Epithelial cell of esophagus (primary cell): Measurements from ENCODE around the gene AKR1E2.

Experiments used
- DNase-seq: peaks from one replicate; pipeline ENCODE4 v3.0.0; 2010; ENCODE audit warnings: low read depth
- H3K4me3 ChIP-seq: 2 replicates; pipeline ENCODE4 v1.5.1; 2011; ENCODE audit warnings: mild to moderate bottlenecking, low read length, control low read depth
- TF ChIP-seq, protein P1 (sequence below): IDR thresholded peaks from 2 replicates; pipeline ENCODE4 v1.5.1; 2011; ENCODE audit warnings: low read depth, mild to moderate bottlenecking, low read length, control low read depth, inconsistent platforms; ENCODE audit not compliant: insufficient read depth; ENCODE audit errors: missing control alignments

Gene AKR1E2

DNA sequence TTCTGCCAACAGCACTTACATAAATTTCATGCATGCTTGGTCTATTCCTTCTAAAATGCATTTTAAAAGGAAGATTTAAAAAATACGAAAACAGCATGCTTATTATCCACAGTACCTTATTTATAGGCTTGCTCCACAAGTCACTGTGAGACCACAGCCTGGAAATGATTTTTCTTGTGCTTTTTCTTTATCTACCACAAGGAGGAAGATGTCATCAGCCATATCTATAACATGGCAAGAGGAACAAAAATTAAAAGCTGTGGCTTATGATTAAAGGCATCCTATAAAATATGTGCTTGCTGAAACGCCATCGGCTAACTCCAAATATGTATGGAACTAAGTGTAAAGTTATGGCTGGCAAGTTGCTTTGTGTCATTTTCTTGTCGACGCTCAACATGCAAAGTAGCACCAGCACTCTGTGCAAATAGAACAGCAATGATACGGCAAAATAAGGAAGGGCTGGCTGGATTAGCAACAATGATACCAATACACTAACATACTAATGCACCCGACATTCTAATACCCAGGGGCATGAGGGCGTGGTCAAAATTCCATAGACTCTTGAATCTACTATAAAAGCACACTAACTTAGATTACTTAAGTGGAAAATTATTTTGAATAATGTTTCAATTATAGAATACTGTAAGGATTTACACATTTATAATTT lies 41.2 kb upstream of the AKR1E2 start:
- DNase-seq, result no peak
- TF ChIP-seq, protein P1, sequence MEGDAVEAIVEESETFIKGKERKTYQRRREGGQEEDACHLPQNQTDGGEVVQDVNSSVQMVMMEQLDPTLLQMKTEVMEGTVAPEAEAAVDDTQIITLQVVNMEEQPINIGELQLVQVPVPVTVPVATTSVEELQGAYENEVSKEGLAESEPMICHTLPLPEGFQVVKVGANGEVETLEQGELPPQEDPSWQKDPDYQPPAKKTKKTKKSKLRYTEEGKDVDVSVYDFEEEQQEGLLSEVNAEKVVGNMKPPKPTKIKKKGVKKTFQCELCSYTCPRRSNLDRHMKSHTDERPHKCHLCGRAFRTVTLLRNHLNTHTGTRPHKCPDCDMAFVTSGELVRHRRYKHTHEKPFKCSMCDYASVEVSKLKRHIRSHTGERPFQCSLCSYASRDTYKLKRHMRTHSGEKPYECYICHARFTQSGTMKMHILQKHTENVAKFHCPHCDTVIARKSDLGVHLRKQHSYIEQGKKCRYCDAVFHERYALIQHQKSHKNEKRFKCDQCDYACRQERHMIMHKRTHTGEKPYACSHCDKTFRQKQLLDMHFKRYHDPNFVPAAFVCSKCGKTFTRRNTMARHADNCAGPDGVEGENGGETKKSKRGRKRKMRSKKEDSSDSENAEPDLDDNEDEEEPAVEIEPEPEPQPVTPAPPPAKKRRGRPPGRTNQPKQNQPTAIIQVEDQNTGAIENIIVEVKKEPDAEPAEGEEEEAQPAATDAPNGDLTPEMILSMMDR, result no peak
- no peak overlapping the region for H3K4me3 ChIP-seq

DNA sequence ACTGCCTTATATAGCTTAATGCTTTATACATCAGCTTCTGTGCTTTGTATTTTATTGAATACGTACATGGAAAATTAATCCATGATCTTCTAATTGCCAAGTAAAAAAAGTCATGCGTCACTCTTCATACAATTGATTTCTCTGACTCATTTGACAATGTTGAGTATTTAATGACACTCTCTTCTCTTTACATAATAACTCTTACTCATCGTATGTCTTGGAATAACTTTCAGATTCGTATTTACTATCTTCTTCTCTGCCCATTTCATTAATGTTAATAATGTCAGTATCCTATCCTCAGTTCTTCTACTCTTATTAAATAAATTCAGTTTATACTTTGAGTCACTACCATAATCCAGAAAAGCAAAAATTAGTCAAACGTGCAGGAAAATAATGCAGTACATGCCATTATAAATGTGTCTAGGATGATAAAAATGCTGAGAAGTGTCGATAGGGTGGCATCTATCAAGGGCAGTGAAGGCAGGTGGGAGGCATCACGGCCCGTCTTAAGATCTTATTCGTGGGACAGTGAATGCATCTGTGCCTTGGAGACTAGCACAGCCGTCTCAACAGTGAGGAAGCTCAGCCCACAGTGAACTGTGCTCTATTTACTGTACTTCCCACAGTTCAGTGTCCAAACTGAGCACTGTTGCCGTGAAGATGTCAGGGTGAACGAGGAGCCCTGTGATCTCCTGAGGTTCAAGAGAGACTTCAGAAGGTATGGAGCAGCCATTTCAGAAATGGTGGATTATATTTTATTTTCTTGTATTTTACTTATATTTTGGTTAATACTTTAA lies 39.8 kb upstream of the AKR1E2 start:
- TF ChIP-seq, protein P1, result no peak
- H3K4me3 ChIP-seq, result no peak overlapping the region
- DNase-seq, result peak; percentile 53

DNA sequence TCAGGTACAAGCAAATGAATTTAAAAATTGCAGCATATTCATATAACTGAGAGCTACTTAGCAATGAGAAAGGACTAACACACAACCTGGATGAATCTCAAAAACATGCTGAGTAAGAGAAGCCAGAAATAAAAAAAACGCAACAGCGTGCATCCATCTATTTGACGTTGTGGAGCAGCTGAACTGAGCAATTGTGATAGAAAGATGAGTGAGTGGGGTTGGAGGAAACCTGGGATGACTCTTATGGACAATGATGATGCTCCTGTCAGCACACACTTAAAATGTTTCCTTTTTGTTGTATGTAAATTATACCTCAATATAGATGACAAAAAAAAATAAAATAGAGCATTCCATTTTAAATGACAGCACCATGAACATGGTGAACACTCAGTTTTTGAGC lies 36.0 kb upstream of the AKR1E2 start:
- TF ChIP-seq, protein P1, result no peak
- no peak overlapping the region for H3K4me3 ChIP-seq
- DNase-seq, result no peak

DNA sequence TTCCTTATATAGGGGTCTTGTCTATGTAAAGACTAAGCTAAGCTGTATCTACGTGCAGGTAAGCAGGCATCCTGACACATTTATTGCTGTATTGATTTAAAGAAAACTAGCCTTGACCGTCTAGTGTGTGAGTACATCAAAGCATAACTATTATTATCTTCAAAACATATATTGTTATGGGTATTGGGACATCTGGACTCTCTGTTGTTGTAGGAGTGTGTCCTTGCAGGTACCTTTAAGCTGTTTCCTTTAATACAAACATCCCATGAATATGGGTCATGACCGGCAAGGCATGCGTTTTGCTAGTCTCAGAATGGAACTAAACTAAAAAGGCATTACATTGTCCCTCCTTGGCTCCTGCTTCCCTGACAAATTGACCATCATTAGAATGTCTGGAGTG lies 35.1 kb upstream of the AKR1E2 start:
- no peak for DNase-seq
- TF ChIP-seq, protein P1, result no peak
- no peak overlapping the region for H3K4me3 ChIP-seq

DNA sequence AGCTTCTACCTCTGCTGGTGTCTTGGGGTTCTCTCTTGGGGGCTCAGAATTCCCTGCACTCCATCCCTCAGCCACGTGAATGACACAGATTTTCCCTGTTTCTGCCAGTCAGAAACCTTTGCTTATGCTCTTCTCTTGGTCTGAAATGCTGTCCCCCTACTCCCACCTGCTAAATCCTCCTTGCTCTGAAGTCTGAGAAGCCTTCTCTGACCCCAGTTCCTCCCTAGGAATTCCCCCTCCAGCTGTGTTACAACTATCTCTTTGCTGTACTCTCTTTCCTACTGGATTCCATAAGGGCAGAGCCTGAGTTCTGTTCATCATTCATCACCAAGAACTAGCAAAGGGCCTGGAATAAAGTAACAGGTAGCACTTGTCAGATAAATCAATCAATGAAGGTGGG lies 33.6 kb upstream of the AKR1E2 start:
- no peak overlapping the region for H3K4me3 ChIP-seq
- TF ChIP-seq, protein P1, result no peak
- no peak for DNase-seq

DNA sequence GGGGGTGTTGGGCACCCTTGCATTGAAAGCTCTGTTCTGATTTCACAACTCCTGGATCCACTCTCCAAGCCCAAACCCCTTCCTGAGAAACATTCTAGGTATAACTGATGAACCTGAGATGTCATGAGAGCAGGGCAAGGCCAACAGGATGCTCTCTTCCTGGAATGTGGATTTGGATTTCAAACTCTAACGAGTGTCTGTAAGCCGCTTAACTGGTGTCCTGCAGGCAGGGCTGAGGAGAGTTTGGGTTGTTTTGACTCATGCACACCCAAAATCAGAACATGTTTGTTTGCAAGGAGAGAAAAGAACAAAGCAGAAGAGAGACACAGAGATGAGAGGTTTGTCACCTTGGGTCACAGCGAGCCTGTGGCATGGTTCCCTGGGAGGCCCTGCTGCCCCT lies 24.6 kb upstream of the AKR1E2 start:
- no peak for DNase-seq
- H3K4me3 ChIP-seq, result no peak overlapping the region
- TF ChIP-seq, protein P1, result no peak
